Epithelial cell of proximal tubule (primary cell): ENCODE measurements around the gene SLC25A15. TPM values are rescaled to one million over a fixed set of nuclear protein-coding genes. Genes with fewer than 3 reads are reported as not detected.
A peak's percentile ranks its signal among the peaks of the same experiment; 100 is the strongest.

ENCODE experiments used
- DNase-seq: peaks from one replicate; pipeline ENCODE4 v3.0.0-alpha.2; 2011; ENCODE audit warnings: low read depth
- H3K4me3 ChIP-seq: 2 replicates; pipeline ENCODE4 v1.5.1; 2011; ENCODE audit warnings: low read depth, mild to moderate bottlenecking, low read length
- CTCF ChIP-seq: conservative IDR thresholded peaks from 2 replicates; pipeline ENCODE4 v1.5.1; 2012; ENCODE audit warnings: low read depth, mild to moderate bottlenecking, low read length
- total RNA-seq: library from RNA; depleted of rRNA; stranded (reverse); fragments of >200 nt; gene quantifications from 2 replicates; pipeline ENCODE4 v1.2.3, GENCODE V29; 2015

Gene SLC25A15
- total RNA-seq, result 18.5 and 31.0 TPM in 2 replicates

GRCh38 chr13:40789275-40790153, at the start of gene SLC25A15:
Gene SLC25A15 (plus strand): TSS chr13:40789611. CDS start chr13:40793227, 3,616 bp downstream.
- no peak for DNase-seq
- peak within 1 kb of the TSS; percentile 84 for H3K4me3 ChIP-seq
- TF ChIP-seq CTCF, result no peak

- TF ChIP-seq CTCF, result peak; percentile 23
- no peak for DNase-seq
- no peak overlapping the region for H3K4me3 ChIP-seq
Observed at GRCh38 chr13:40749327-40749726, 40.1 kb upstream of the SLC25A15 start.

GRCh38 chr13:40755082-40755700, 34.2 kb upstream of the SLC25A15 start:
- TF ChIP-seq CTCF, result no peak
- DNase-seq, result no peak
- peak overlapping the region; percentile 22 for H3K4me3 ChIP-seq

- no peak for TF ChIP-seq CTCF
- H3K4me3 ChIP-seq, result no peak overlapping the region
- no peak for DNase-seq
Observed at GRCh38 chr13:40756042-40756441, 33.4 kb upstream of the SLC25A15 start.

GRCh38 chr13:40758811-40759210, 30.6 kb upstream of the SLC25A15 start:
- TF ChIP-seq CTCF, result no peak
- H3K4me3 ChIP-seq, result no peak overlapping the region
- no peak for DNase-seq

GRCh38 chr13:40762849-40763248, 26.6 kb upstream of the SLC25A15 start:
- DNase-seq, result no peak
- no peak for TF ChIP-seq CTCF
- no peak overlapping the region for H3K4me3 ChIP-seq
